Thoracic aorta (tissue), 2 donors: ENCODE data around the gene FAM117B. TPM values are rescaled to one million over a fixed set of nuclear protein-coding genes. Genes with fewer than 3 reads are reported as not detected.

Experiments
- ATAC-seq: fragments of 150-250 bp; one replicate; pipeline ENCODE4 v1.8.0; 2017; ENCODE audit warnings: low read depth; ENCODE audit not compliant: insufficient number of reproducible peaks, low FRiP score
- DNase-seq: peaks from one replicate; pipeline ENCODE4 v3.0.0-alpha.2; 2020; ENCODE audit warnings: low spot score
- H3K27ac ChIP-seq, 2 donors: fragments of 200-600 bp; sonication (generic); 1 replicate in 1 of 2; 2 replicates in 1 of 2; pipeline ENCODE4 v1.5.1; 2016; ENCODE audit warnings: mild to moderate bottlenecking in 2 of 2, moderate library complexity in 2 of 2
- H3K27me3 ChIP-seq: fragments of 200-600 bp; sonication (generic); replicated peaks from 2 replicates; pipeline ENCODE4 v1.6.0; 2016; ENCODE audit warnings: mild to moderate bottlenecking; ENCODE audit not compliant: insufficient read depth
- H3K36me3 ChIP-seq: fragments of 200-600 bp; sonication (generic); one replicate; pipeline ENCODE4 v1.5.1; 2016
- H3K4me1 ChIP-seq, 2 donors: fragments of 200-600 bp; sonication (generic); 1 replicate in 1 of 2; 2 replicates in 1 of 2; pipeline versions ENCODE4 v1.5.1 to v1.6.0; 2016; ENCODE audit warnings: low read depth in 2 of 2, mild to moderate bottlenecking in 1 of 2; ENCODE audit not compliant: control insufficient read depth in 1 of 2
- H3K4me3 ChIP-seq: fragments of 200-600 bp; sonication (generic); 2 replicates; pipeline ENCODE4 v1.5.1; 2016; ENCODE audit warnings: mild to moderate bottlenecking
- H3K9me3 ChIP-seq: fragments of 200-600 bp; sonication (generic); 2 replicates; pipeline ENCODE4 v1.5.1; 2016
- total RNA-seq, 2 donors: library from RNA; depleted of rRNA; stranded (reverse); fragments of >200 nt; gene quantifications; one replicate each; pipeline versions ENCODE4 v1.1.0 to v1.2.3, GENCODE V29; 2016
- TF ChIP-seq, protein P1 (sequence below): fragments of 200-600 bp; sonication (generic); IDR thresholded peaks from one replicate; pipeline ENCODE4 v1.5.1; 2019; ENCODE audit warnings: antibody characterized with exemption

The FAM117B gene
- total RNA-seq, 2 donors from 2014 or later: 5.3 to 5.6 TPM

DNA sequence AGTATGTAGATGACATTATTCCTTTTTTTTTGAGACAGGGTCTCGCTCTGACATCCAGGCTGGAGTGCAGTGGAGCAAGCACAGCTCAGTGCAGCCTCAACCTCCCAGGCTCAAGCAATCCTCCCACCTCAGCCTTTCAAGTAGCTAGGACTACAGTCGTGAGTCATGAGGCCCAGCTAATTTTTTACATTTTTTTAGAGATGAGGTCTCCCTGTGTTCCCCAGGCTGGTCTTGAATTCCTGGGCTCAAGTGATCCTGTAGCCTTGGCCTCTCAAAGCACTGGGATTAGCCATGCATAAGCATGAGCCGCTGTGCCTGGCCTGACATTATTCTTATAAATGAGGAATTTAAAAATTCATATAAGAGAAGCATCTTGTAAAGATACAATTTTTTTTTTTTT is 86.9 kb downstream of the FAM117B start:
- H3K27ac ChIP-seq: no peak overlapping the region
- no peak for ATAC-seq

DNA sequence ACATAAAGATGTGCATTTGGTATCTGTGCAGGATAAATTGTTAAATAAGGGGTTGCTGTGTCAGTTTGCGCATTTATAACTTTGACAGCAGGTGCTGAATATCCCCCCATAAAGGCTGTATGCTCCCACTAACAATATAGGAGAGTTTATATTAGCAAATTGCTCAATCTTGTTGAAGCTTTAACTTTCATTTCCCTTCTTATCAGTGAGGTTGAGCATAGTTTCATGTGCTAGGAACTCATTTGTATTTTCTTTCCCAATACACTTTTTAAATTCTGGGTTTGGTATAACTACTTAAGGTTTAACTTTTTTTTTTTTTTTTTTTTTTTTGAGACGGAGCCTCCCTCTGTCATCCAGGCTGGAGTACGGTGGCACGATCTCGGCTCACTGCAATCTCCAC is 89.0 kb downstream of the FAM117B start:
- TF ChIP-seq, protein P1, sequence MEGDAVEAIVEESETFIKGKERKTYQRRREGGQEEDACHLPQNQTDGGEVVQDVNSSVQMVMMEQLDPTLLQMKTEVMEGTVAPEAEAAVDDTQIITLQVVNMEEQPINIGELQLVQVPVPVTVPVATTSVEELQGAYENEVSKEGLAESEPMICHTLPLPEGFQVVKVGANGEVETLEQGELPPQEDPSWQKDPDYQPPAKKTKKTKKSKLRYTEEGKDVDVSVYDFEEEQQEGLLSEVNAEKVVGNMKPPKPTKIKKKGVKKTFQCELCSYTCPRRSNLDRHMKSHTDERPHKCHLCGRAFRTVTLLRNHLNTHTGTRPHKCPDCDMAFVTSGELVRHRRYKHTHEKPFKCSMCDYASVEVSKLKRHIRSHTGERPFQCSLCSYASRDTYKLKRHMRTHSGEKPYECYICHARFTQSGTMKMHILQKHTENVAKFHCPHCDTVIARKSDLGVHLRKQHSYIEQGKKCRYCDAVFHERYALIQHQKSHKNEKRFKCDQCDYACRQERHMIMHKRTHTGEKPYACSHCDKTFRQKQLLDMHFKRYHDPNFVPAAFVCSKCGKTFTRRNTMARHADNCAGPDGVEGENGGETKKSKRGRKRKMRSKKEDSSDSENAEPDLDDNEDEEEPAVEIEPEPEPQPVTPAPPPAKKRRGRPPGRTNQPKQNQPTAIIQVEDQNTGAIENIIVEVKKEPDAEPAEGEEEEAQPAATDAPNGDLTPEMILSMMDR: no peak
- no peak overlapping the region for H3K4me3 ChIP-seq
- DNase-seq (no peak), ATAC-seq (no peak)
- H3K27ac ChIP-seq: no peak overlapping the region
- H3K9me3 ChIP-seq: no peaks in the 10 kb centered on the region
- no peaks in the 10 kb centered on the region for H3K27me3 ChIP-seq
- H3K36me3 ChIP-seq: no peaks in the 10 kb centered on the region
- no peaks in the 10 kb centered on the region for H3K4me1 ChIP-seq

More for the DNA sequence above, 86.9 kb downstream of the FAM117B start:
- Histone ChIP-seq H3K4me3 (no peak overlapping the region), H3K36me3 (no peaks in the 10 kb centered on the region), H3K4me1 (no peaks in the 10 kb centered on the region), H3K27me3 (no peaks in the 10 kb centered on the region), H3K9me3 (peaks cover 7% of the 10 kb centered on the region)
- TF ChIP-seq, protein P1: no peak
- DNase-seq: no peak

DNA sequence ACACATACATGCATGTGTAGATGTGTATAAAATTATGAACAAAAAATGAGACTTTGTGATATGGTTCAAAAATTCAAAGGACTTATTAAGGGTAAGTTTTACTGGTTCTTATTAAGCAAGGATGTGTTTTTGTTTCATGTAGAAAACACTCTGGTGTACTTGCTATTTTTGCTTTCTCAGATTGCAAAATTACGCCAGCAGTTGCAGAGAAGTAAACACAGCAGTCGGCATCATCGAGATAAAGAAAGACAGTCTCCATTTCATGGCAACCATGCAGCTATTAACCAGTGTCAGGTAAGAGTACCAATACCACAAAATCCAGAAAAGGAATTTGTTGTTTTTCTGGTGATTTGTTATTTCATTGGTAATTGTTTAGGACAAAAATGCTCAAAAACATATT is 91.3 kb downstream of the FAM117B start:
- Histone ChIP-seq H3K27me3 (no peaks in the 10 kb centered on the region), H3K36me3 (no peaks in the 10 kb centered on the region), H3K9me3 (no peaks in the 10 kb centered on the region), H3K4me1 (no peaks in the 10 kb centered on the region), H3K4me3 (no peak overlapping the region), H3K27ac (no peak overlapping the region)
- DNase-seq (no peak), ATAC-seq (no peak)
- TF ChIP-seq, protein P1: no peak

DNA sequence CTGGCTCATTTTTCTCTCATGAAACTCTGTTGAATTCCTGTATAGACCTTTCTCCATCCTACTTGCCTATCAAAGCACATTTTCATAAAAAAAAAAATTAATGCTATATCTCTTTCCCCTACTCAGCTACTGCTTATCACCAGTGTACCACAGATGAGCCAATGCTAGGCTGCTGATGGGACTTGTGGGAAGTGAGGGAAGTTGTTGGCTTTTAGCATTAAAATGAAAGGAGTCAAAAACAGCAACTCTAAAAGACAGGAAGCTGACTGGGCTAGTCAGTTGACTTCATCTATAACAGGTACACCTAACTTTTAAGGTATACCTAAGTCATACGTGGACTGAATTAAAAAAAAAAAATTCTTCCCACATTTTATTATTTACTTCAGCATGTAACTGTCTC is 102.1 kb downstream of the FAM117B start:
- no peak for ATAC-seq
- H3K36me3 ChIP-seq: peaks cover 2% of the 10 kb centered on the region
- no peak overlapping the region for H3K4me3 ChIP-seq
- TF ChIP-seq, protein P1: no peak
- H3K4me1 ChIP-seq: no peaks in the 10 kb centered on the region
- H3K9me3 ChIP-seq: peaks cover 7% of the 10 kb centered on the region
- no peak overlapping the region for H3K27ac ChIP-seq
- H3K27me3 ChIP-seq: no peaks in the 10 kb centered on the region
- DNase-seq: no peak

DNA sequence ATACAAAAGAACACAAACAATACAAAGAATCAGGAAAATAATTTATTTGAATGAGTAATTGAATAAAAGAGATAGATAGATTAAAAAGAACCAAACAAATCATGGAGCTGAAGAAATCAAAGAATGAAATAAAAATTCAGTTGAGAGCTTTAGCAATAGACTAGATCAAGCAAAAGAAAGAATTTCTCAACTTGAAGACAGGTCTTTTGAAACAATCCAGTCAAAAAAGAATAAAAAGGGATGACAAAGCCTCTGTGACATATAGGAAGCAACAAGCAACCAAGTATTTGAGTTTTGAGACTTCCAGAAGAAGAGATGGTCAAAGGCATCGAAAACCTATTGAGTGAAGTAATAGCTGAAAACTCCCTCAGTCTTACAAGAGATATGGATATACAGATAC is 108.8 kb downstream of the FAM117B start:
- Histone ChIP-seq H3K27me3 (no peaks in the 10 kb centered on the region), H3K4me3 (no peak overlapping the region), H3K36me3 (no peaks in the 10 kb centered on the region), H3K27ac (no peak overlapping the region), H3K9me3 (peaks cover 10% of the 10 kb centered on the region), H3K4me1 (no peaks in the 10 kb centered on the region)
- ATAC-seq (no peak), DNase-seq (no peak)
- TF ChIP-seq, protein P1: no peak
